H9 (cell line): ENCODE results near the gene SCEL. TPM values are rescaled to one million over a fixed set of nuclear protein-coding genes. Genes with fewer than 3 reads are reported as not detected.

Experiments
- DNase-seq: peaks from one replicate; pipeline ENCODE4 v3.0.0-alpha.2; 2017
- H2AFZ ChIP-seq: one replicate; pipeline ENCODE4 v1.6.1; 2013; ENCODE audit warnings: mild to moderate bottlenecking, low read length, control low read depth, moderate library complexity
- H2AK5ac ChIP-seq: 2 replicates; pipeline ENCODE4 v1.6.1; 2013; ENCODE audit warnings: low read length, control low read depth, mixed read lengths; ENCODE audit not compliant: insufficient read length
- H2BK120ac ChIP-seq: one replicate; pipeline ENCODE4 v1.6.1; 2013; ENCODE audit warnings: low read depth, mild to moderate bottlenecking, low read length, control low read depth, inconsistent platforms; ENCODE audit not compliant: poor library complexity, severe bottlenecking
- H2BK12ac ChIP-seq: 2 replicates; pipeline ENCODE4 v1.6.1; 2013; ENCODE audit warnings: low read length, control low read depth, mixed read lengths, low read depth; ENCODE audit not compliant: insufficient read length
- H2BK15ac ChIP-seq: 2 replicates; pipeline ENCODE4 v1.6.1; 2013; ENCODE audit warnings: low read depth, low read length, control low read depth
- H2BK20ac ChIP-seq: one replicate; pipeline ENCODE4 v1.6.1; 2013; ENCODE audit warnings: low read depth, mild to moderate bottlenecking, low read length, control low read depth, inconsistent platforms; ENCODE audit not compliant: poor library complexity, severe bottlenecking
- H2BK5ac ChIP-seq: 2 replicates; pipeline ENCODE4 v1.6.1; 2013; ENCODE audit warnings: low read length, control low read depth, mixed read lengths; ENCODE audit not compliant: insufficient read length
- H3K14ac ChIP-seq: 2 replicates; pipeline ENCODE4 v1.6.1; 2013; ENCODE audit warnings: low read length, control low read depth; ENCODE audit not compliant: insufficient read depth
- H3K18ac ChIP-seq: 2 replicates; pipeline ENCODE4 v1.6.1; 2013; ENCODE audit warnings: low read depth, mild to moderate bottlenecking, mixed read lengths, low read length, control low read depth; ENCODE audit not compliant: insufficient read length
- H3K23ac ChIP-seq: 2 replicates; pipeline ENCODE4 v1.6.1; 2013; ENCODE audit warnings: low read length, control low read depth, mixed read lengths, low read depth; ENCODE audit not compliant: insufficient read length
- H3K23me2 ChIP-seq: 2 replicates; pipeline ENCODE4 v1.6.1; 2013; ENCODE audit warnings: low read depth, mild to moderate bottlenecking, mixed read lengths, low read length, control low read depth; ENCODE audit not compliant: insufficient read length, poor library complexity, severe bottlenecking
- H3K27ac ChIP-seq: 2 replicates; pipeline ENCODE4 v1.5.1; 2013; ENCODE audit warnings: low read length, control low read depth, mixed read lengths, low read depth; ENCODE audit not compliant: insufficient read length
- H3K27me3 ChIP-seq: 2 replicates; pipeline ENCODE4 v1.6.1; 2013; ENCODE audit warnings: low read length, control low read depth, inconsistent platforms; ENCODE audit not compliant: insufficient read depth
- H3K4ac ChIP-seq: 2 replicates; pipeline ENCODE4 v1.6.1; 2013; ENCODE audit warnings: low read depth, mild to moderate bottlenecking, control low read depth, inconsistent platforms, low read length, moderate library complexity
- H3K4me1 ChIP-seq: 2 replicates; pipeline ENCODE4 v1.6.1; 2013; ENCODE audit warnings: low read length, control low read depth, inconsistent platforms; ENCODE audit not compliant: insufficient read depth
- H3K4me2 ChIP-seq: 2 replicates; pipeline ENCODE4 v1.6.1; 2013; ENCODE audit warnings: low read length, control low read depth, mixed read lengths; ENCODE audit not compliant: insufficient read length, insufficient read depth
- H3K56ac ChIP-seq: 2 replicates; pipeline ENCODE4 v1.6.1; 2013; ENCODE audit warnings: low read depth, mild to moderate bottlenecking, mixed read lengths, low read length, control low read depth; ENCODE audit not compliant: insufficient read length
- H3K79me1 ChIP-seq: 2 replicates; pipeline ENCODE4 v1.6.1; 2013; ENCODE audit warnings: low read depth, mild to moderate bottlenecking, moderate library complexity, low read length, control low read depth, inconsistent platforms; ENCODE audit not compliant: insufficient read depth, poor library complexity, severe bottlenecking
- H3K79me2 ChIP-seq: 2 replicates; pipeline ENCODE4 v1.6.1; 2013; ENCODE audit warnings: low read length, control low read depth, inconsistent platforms; ENCODE audit not compliant: insufficient read depth
- H3K9ac ChIP-seq: 2 replicates; pipeline ENCODE4 v1.6.1; 2013; ENCODE audit warnings: low read length, control low read depth, mixed read lengths; ENCODE audit not compliant: insufficient read length; ENCODE audit errors: extremely low read depth
- H3K9me3 ChIP-seq: one replicate; pipeline ENCODE4 v1.6.1; 2013; ENCODE audit warnings: low read depth, low read length, inconsistent platforms; ENCODE audit not compliant: control insufficient read depth
- H3T11ph ChIP-seq: one replicate; pipeline ENCODE4 v1.6.1; 2013; ENCODE audit warnings: mild to moderate bottlenecking, low read length, control low read depth, inconsistent platforms
- H4K20me1 ChIP-seq: one replicate; pipeline ENCODE4 v1.6.1; 2013; ENCODE audit not compliant: control insufficient read depth, insufficient read length, insufficient read depth
- H4K5ac ChIP-seq: 2 replicates; pipeline ENCODE4 v1.6.1; 2013; ENCODE audit warnings: low read depth, mild to moderate bottlenecking, mixed read lengths, low read length, control low read depth; ENCODE audit not compliant: insufficient read length
- H4K8ac ChIP-seq: replicated peaks from 2 replicates; pipeline ENCODE4 v1.6.1; 2013; ENCODE audit warnings: low read length, control low read depth, mixed read lengths, low read depth; ENCODE audit not compliant: insufficient read length
- H4K91ac ChIP-seq: 2 replicates; pipeline ENCODE4 v1.6.1; 2013; ENCODE audit warnings: low read depth, mild to moderate bottlenecking, moderate library complexity, mixed read lengths, low read length, control low read depth; ENCODE audit not compliant: insufficient read length
- H3K27ac Mint-ChIP-seq, 3 experiments: 2 replicates in 2 of 3; 3 replicates in 1 of 3; pipeline ENCODE4 v1.8.0; 2020 to 2021; ENCODE audit warnings: mixed read lengths in 3 of 3, mild to moderate bottlenecking in 1 of 3, moderate library complexity in 1 of 3
- H3K27me3 Mint-ChIP-seq: 2 replicates; pipeline ENCODE4 v1.8.0; 2021; ENCODE audit warnings: low read depth, mild to moderate bottlenecking, moderate library complexity, mixed read lengths
- H3K36me3 Mint-ChIP-seq, 3 experiments: 2 replicates in 2 of 3; 3 replicates in 1 of 3; pipeline ENCODE4 v1.8.0; 2020 to 2021; ENCODE audit warnings: low read depth in 3 of 3, mixed read lengths in 3 of 3; ENCODE audit not compliant: insufficient read depth in 1 of 3
- H3K4me1 Mint-ChIP-seq, 2 experiments: 2 replicates each; pipeline ENCODE4 v1.8.0; 2020; ENCODE audit warnings: mixed read lengths in 2 of 2
- H3K4me3 Mint-ChIP-seq, 2 experiments: 2 replicates in 1 of 2; 3 replicates in 1 of 2; pipeline ENCODE4 v1.8.0; 2020 to 2021; ENCODE audit warnings: mild to moderate bottlenecking in 2 of 2, mixed read lengths in 2 of 2, moderate library complexity in 1 of 2
- H3K9me3 Mint-ChIP-seq, 2 experiments: 2 replicates in 1 of 2; 3 replicates in 1 of 2; pipeline ENCODE4 v1.8.0; 2020; ENCODE audit warnings: mild to moderate bottlenecking in 2 of 2, mixed read lengths in 2 of 2, moderate library complexity in 1 of 2
- CTCF ChIP-seq: fragments of 200-600 bp; sonication (generic); conservative IDR thresholded peaks from 3 replicates; pipeline ENCODE4 v1.8.0; 2021; ENCODE audit warnings: antibody characterized with exemption, mild to moderate bottlenecking
- WGBS: extraction: QIAGEN DNeasy Blood & Tissue Kit; methylation state at CpG from one replicate; pipeline ENCODE4 v1.1.7; 2013; ENCODE audit warnings: missing lambda C conversion rate, low lambda C conversion rate, mixed read lengths; ENCODE audit not compliant: insufficient read length; ENCODE audit errors: extremely low coverage; 5-methylcytosine and 5-hydroxymethylcytosine counted together
- total RNA-seq: library from RNA; stranded (reverse); gene quantifications from 2 replicates; pipeline ENCODE4 v1.2.1, GENCODE V29; 2021

SCEL gene
- total RNA-seq, 1 experiment from 2014 or later, result not detected

- Histone ChIP-seq H3K9ac (no peak overlapping the region), H3K27ac (no peak overlapping the region), H2AFZ (no peak overlapping the region), H2AK5ac (no peak overlapping the region), H3K23me2 (no peaks in the 10 kb centered on the region), H3K4ac (no peak overlapping the region), H3K9me3 (no peaks in the 10 kb centered on the region), H4K20me1 (no peaks in the 10 kb centered on the region), H3T11ph (no peak overlapping the region), H4K91ac (no peak overlapping the region), H3K14ac (no peak overlapping the region), H3K79me2 (no peaks in the 10 kb centered on the region), H2BK5ac (no peak overlapping the region), H2BK20ac (no peak overlapping the region), H4K8ac (no peak overlapping the region), H3K18ac (no peak overlapping the region), H3K23ac (no peak overlapping the region), H3K56ac (no peak overlapping the region), H2BK120ac (no peak overlapping the region), H3K4me2 (no peak overlapping the region), H3K79me1 (no peaks in the 10 kb centered on the region), H2BK15ac (no peak overlapping the region), H3K27me3 (no peaks in the 10 kb centered on the region), H4K5ac (no peak overlapping the region), H2BK12ac (no peak overlapping the region), H3K4me1 (no peaks in the 10 kb centered on the region)
- no peak for TF ChIP-seq CTCF
- Mint-ChIP-seq H3K4me3 (no peak overlapping the region), H3K9me3 (no peaks in the 10 kb centered on the region), H3K4me1 (peaks cover 0 to 3% of the 10 kb centered on the region in 2 experiments; a peak in 1 of 4 replicates), H3K27ac (peak overlapping the region in 1 of 3 experiments; percentile 52; a peak in 1 of 7 replicates), H3K27me3 (no peaks in the 10 kb centered on the region), H3K36me3 (no peaks in the 10 kb centered on the region)
- no CpG with 5 or more reads among the region's 4 CpGs for WGBS
- DNase-seq, result no peak
These were observed 6.5 kb upstream of the SCEL start for GRCh38 chr13:77528834-77529500.
